SJCRH30 (cell line): Measurements from ENCODE around the gene WDR1. TPM values are rescaled to one million over a fixed set of nuclear protein-coding genes. Genes with fewer than 3 reads are reported as not detected.
"Not testable (repeated sequence)": the region's sequence is repeated elsewhere in the genome, so short reads cannot be mapped to it uniquely, and the experiment has no call there.

Source experiments
- DNase-seq, 2 experiments: peaks; one replicate each; pipeline ENCODE4 v3.0.0-alpha.2; 2015 to 2020
- H3K27ac ChIP-seq: fragments of 250-450 bp; sonication (Bioruptor Pico); 2 replicates; pipeline ENCODE4 v1.5.1; 2020; ENCODE audit warnings: mild to moderate bottlenecking, moderate library complexity
- H3K27me3 ChIP-seq: fragments of 250-450 bp; sonication (Bioruptor Pico); 2 replicates; pipeline ENCODE4 v1.5.1; 2020; ENCODE audit warnings: mild to moderate bottlenecking, moderate library complexity
- H3K36me3 ChIP-seq: fragments of 250-450 bp; sonication (Bioruptor Pico); 2 replicates; pipeline ENCODE4 v1.5.1; 2020; ENCODE audit warnings: mild to moderate bottlenecking, moderate library complexity
- H3K4me1 ChIP-seq: fragments of 250-450 bp; sonication (Bioruptor Pico); 2 replicates; pipeline ENCODE4 v1.5.1; 2020; ENCODE audit warnings: mild to moderate bottlenecking, moderate library complexity
- H3K4me3 ChIP-seq: fragments of 250-450 bp; sonication (Bioruptor Pico); 2 replicates; pipeline ENCODE4 v1.5.1; 2020; ENCODE audit warnings: mild to moderate bottlenecking, moderate library complexity
- H3K9me3 ChIP-seq: fragments of 250-450 bp; sonication (Bioruptor Pico); replicated peaks from 2 replicates; pipeline ENCODE4 v1.5.1; 2020; ENCODE audit warnings: mild to moderate bottlenecking, moderate library complexity
- total RNA-seq: library from RNA; depleted of rRNA; stranded (reverse); fragments of >200 nt; shearing (Covaris generic); gene quantifications from 2 replicates; pipeline ENCODE4 v1.2.3, GENCODE V29; 2014

The WDR1 gene
- total RNA-seq, 1 experiment from 2014 or later: 95.1 TPM

DNA sequence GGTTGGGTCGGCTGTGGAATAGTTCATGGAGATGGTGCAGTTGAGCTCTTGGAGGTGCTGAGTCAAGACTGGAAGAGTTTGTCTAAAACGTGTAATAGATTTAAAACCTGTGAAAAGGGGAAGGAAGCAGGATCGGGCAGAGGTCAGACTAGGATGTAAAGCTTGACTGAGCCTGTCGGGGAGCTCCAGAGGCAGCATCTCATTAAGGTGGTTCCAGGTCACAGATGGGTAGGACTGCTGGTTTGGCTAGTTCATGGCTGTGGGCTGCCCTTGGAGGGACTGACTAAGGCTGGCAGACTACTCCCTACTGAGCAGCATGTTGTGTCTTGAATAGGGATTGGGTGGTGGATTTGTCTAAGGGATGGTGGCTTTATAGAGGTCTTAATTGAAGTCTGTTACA, 28.4 kb upstream of the WDR1 start:
- H3K27ac ChIP-seq: no peak overlapping the region
- H3K27me3 ChIP-seq: peaks cover 4% of the 10 kb centered on the region
- DNase-seq: no peak
- no peaks in the 10 kb centered on the region for H3K9me3 ChIP-seq
- H3K4me1 ChIP-seq: no peaks in the 10 kb centered on the region
- no peaks in the 10 kb centered on the region for H3K36me3 ChIP-seq
- H3K4me3 ChIP-seq: no peak overlapping the region

DNA sequence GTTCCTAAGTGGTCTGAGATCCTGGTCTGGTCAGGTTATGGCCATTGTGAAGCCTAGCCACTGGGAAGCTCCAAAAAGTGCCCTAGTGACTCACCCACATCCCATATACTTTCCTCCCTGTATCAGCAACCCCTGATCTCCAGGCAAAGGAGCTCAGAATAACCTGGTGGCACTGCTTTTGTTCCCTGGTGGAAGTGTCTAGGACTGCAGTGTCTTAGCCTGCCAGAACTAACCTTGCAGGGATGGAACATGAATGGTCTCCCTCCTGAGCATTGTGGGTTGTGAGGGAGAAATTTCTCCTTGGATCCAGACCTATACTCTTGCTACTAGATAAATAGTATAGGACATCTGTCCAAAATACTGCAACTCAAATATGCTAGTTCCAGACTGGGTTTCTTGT, 27.9 kb upstream of the WDR1 start:
- H3K4me1 ChIP-seq: no peaks in the 10 kb centered on the region
- peaks cover 2% of the 10 kb centered on the region for H3K27me3 ChIP-seq
- no peak for DNase-seq
- H3K4me3 ChIP-seq: no peak overlapping the region
- no peaks in the 10 kb centered on the region for H3K36me3 ChIP-seq
- H3K9me3 ChIP-seq: no peaks in the 10 kb centered on the region
- H3K27ac ChIP-seq: no peak overlapping the region

DNA sequence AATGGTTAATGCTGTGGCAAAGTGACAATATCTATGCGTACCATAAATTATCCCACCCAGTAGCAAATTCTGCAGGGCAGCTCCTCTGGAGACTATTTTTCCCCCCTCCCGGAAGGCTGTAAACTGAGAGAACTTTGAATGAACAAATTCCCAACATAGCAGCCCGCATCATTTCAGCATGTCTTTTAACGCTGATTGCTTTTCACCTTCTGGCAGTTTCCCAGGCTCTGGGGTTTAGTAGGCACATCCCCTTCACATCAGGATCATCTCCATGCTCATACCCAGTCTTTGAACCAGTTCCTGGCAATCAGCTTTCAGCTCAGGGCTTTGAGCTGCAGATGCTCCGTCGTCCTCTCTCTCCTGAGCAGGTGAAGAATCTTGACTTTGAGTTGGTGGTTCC, 26.6 kb upstream of the WDR1 start:
- DNase-seq: no peak
- H3K4me3 ChIP-seq: no peak overlapping the region
- H3K27ac ChIP-seq: no peak overlapping the region
- no peaks in the 10 kb centered on the region for H3K4me1 ChIP-seq
- H3K27me3 ChIP-seq: no peaks in the 10 kb centered on the region; the same call in none of the 2 replicates
- no peaks in the 10 kb centered on the region for H3K9me3 ChIP-seq
- H3K36me3 ChIP-seq: no peaks in the 10 kb centered on the region

DNA sequence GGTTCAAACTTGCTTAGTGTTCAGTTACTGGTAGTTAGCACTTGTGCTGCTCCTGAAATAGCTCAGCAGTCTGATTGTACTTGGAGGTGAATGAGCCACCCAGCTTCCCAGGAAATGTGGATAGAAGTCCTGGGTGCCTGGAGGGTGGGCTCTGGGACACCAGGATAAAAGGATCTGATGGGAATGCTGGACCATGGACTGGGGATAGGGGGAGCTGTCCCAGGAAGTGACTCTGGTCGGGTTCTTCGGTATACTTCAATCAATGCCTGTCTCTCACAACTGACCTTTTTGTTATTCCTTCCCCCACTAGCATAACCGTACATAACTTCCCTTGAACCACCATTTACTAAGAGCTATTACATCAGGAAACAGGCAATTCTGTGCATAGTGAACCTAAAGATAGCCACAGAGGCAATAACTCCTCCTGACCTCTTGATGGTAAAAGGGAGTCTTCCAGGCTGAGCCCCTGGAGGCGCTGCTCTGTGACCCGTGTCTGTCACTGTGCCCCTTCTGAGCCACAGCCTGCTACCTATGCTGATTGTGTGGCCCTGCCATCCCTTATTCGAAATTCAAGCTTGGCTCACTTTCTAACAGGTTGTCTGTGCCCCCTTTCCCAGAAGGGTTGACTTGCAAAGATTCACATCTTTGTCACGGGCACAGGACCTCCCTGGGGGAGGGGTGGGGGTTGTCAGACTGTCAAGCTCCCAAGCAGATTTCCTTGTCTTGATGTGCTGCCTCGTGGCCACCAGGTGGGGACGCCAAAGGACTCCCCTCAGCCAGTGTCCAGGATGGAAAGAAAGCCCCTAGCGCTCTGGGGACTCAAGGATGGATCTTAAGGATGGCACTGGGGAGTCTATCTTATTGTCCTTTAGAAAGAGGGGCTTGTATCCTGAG, 24.5 kb upstream of the WDR1 start:
- Histone ChIP-seq H3K36me3 (no peaks in the 10 kb centered on the region), H3K27me3 (no peaks in the 10 kb centered on the region; the same call in 1 of the 2 replicates), H3K4me1 (no peaks in the 10 kb centered on the region), H3K9me3 (no peaks in the 10 kb centered on the region), H3K27ac (no peak overlapping the region), H3K4me3 (no peak overlapping the region)
- DNase-seq: no peak

DNA sequence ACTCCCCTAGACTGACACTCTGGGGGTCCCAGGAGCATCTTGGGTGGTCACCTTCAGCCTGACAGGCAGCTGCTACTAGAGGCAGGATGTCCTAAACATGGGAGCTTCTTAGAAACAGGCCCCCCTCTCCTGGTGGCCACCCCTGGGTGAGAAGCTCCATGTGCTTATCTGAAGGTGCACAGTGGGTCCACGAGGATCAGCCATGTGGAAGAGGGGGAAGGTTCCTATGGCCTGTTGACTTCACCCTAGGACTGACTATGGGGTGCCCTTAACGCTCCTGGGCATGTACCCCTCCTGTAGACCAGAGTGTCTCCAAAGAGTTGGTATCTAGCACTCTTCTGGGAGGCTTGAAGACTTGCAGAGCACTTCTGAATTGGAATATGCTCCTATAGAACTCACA, 22.9 kb upstream of the WDR1 start:
- H3K4me3 ChIP-seq: no peak overlapping the region
- DNase-seq: no peak
- H3K27ac ChIP-seq: no peak overlapping the region
- no peaks in the 10 kb centered on the region; the same call in 1 of the 2 replicates for H3K27me3 ChIP-seq
- no peaks in the 10 kb centered on the region for H3K4me1 ChIP-seq
- H3K36me3 ChIP-seq: no peaks in the 10 kb centered on the region
- no peaks in the 10 kb centered on the region for H3K9me3 ChIP-seq

DNA sequence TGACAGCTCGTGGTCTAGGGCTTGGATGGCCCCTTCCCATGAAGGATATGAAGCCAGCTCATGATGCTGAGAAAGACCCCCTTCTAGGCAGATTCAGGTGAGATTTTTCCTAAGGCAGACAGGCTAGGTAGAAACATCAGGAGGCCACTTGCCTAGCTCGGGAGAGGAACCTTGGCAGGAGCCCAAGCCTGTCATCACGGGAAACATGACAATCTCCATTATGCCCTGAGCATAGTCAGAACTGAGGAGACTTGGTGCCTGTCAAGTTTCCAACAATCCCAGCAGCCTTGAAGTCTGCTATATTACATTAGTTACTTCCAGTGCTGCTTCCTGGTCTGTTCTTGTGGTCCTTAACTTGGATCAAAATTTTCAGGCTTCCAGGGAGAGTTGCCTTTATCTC, 18.7 kb upstream of the WDR1 start:
- H3K27me3 ChIP-seq: no peaks in the 10 kb centered on the region; the same call in 1 of the 2 replicates
- no peaks in the 10 kb centered on the region for H3K9me3 ChIP-seq
- no peak for DNase-seq
- H3K4me1 ChIP-seq: no peaks in the 10 kb centered on the region
- no peak overlapping the region for H3K27ac ChIP-seq
- H3K4me3 ChIP-seq: no peak overlapping the region
- no peaks in the 10 kb centered on the region for H3K36me3 ChIP-seq

DNA sequence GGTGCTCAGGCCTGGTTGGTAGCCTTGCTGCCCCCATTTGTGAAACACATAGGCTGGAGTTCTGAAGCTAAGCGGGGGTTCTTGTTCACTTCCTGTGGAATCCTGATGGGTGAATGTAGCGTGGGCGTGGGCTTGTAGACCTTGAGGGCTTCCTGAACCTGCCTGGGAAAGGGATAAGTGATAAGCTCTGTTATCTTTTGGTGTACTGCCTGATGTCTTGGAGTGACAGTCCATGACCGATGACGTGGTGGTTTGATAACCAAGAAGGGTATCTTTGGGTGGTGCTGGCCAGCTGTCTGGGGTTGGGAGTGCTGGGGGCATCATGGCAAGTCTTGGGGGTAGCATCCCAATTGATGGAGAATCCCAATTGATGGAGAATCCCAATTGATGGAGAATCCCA, 17.5 kb upstream of the WDR1 start:
- H3K36me3 ChIP-seq: no peaks in the 10 kb centered on the region
- no peaks in the 10 kb centered on the region for H3K9me3 ChIP-seq
- no peaks in the 10 kb centered on the region; the same call in 1 of the 2 replicates for H3K27me3 ChIP-seq
- H3K27ac ChIP-seq: no peak overlapping the region
- H3K4me1 ChIP-seq: no peaks in the 10 kb centered on the region
- DNase-seq: no peak
- no peak overlapping the region for H3K4me3 ChIP-seq

DNA sequence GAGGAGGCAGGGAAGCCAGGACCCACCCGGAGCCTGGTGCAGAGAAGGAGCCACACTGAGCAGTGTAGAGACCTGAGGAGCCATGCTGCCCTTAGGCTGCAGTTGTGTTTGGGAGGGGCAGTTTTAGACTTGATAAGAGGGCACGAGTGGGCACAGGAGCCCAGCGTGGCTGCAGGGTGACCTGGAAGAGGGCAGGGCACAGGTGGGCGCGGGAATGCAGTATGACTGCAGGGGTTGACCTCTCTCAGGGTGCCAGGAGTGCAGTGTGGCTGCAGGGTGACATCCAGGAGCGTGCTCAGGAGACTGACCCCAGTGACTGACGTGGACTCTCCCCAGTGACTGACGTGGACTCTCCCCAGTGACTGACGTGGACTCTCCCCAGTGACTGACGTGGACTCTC, 14.6 kb upstream of the WDR1 start:
- no peaks in the 10 kb centered on the region for H3K36me3 ChIP-seq

DNA sequence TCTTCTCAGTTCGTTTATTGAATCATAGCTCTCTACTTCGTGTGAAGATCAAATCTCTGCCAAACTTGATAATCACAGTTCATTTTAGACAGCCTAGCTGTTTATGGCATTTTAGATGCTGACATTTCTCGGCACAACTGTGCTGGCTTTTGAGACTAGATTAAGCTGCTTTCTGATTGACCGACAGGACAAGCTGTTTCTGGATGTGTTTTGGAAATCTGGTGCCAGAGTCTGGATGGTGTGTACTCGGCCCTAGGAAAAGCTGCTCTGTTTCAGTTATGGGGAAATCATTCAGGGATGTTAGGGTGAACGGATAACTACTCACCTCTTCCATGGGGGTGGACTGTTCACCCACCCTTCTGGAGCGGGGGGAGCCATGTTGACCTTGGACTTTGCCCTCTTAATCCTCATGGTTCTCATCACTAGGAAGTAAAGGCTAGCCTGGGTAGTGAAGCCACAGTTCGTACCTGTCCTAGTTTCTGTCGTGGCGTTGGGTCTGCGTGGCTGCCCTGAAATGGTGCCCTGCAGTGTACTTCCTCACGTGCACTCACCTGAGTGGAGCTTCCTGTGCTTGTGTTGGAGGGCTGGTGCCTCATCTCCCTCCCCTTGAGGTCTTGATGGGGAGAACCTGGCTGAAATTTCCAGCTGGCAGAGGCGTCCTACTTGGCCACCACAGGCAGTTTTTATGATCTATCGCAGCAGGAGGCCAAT, 13.7 kb upstream of the WDR1 start:
- Histone ChIP-seq H3K27ac (no peak overlapping the region), H3K9me3 (no peaks in the 10 kb centered on the region), H3K4me3 (no peak overlapping the region), H3K27me3 (peaks cover 7% of the 10 kb centered on the region; the same call in 1 of the 2 replicates), H3K36me3 (no peaks in the 10 kb centered on the region), H3K4me1 (no peaks in the 10 kb centered on the region)
- no peak for DNase-seq

More for the DNA sequence above, 14.6 kb upstream of the WDR1 start:
- H3K4me3 ChIP-seq: no peak overlapping the region
- H3K27me3 ChIP-seq: peaks cover 7% of the 10 kb centered on the region; the same call in 1 of the 2 replicates
- DNase-seq: no peak
- H3K27ac ChIP-seq: no peak overlapping the region
- H3K9me3 ChIP-seq: no peaks in the 10 kb centered on the region
- H3K4me1 ChIP-seq: no peaks in the 10 kb centered on the region

DNA sequence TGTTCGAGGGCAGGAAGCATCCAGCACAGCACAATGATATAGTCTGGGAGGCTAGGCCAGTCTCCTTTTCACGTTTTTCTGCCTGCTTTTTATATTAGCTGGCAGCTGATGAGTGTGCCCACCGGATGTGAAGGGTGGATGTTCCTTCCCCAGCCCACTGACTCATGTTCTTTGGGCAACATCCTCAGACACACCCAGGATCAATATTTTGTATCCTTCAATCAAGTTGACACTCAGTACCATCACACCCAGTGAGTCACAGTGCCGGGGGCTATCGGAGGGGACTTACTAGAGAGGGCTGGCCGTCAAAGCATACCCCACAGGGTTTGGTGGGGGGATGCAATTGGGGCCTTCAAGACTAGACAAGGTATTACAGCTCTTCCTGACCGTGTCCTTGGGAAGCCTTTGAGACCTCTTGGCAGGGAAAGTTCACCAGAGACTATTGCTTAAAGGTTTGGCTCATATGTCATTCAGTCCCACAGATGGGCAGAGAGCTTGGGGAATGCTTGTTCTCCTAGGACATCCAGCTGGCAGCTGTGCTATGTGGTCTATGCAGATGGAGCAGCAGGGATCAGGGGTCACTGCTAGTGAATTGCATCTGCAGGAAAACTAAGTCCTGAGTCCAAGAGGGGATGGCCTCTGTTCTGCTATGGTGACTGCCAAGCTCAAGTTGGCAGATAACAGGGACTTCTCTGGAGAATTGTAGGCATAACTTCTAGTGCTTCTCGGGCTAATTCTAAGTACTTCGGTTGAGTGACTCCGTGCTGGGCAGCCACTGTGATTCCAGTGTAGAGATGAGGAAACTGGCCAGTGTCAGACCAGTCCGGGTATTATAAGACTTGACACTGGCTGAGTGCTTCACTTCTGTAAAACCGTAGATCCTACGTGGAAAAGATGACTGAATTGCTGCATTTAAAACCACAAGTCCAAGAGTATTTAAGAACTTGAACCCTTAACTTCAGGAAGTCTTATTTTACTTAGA, 12.9 kb upstream of the WDR1 start:
- Histone ChIP-seq H3K4me3 (no peak overlapping the region), H3K9me3 (no peaks in the 10 kb centered on the region), H3K4me1 (no peaks in the 10 kb centered on the region), H3K27ac (no peak overlapping the region), H3K36me3 (no peaks in the 10 kb centered on the region), H3K27me3 (peaks cover 7% of the 10 kb centered on the region; the same call in 1 of the 2 replicates)
- no peak for DNase-seq

DNA sequence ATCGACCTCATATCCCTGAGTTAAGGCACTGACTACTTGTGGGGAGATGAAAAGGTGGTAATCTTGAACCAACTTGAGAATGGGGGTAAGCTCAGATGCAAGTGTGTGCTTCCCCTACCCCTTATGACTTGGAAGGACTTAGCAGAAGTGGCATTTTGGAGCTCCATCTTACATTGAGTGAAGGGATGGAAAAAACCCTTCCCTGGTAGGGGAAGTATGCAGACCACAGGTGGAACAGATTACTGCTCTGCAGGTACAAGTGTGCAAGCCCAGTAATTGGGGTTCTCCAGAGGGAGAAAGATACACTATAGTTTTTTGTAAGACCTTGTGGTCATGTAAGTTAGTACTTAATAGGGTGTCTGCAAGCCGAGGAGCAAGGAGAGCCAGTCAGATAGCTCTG, 12.2 kb upstream of the WDR1 start:
- Histone ChIP-seq H3K9me3 (no peaks in the 10 kb centered on the region), H3K27me3 (peaks cover 7% of the 10 kb centered on the region; the same call in 1 of the 2 replicates), H3K36me3 (no peaks in the 10 kb centered on the region), H3K4me1 (peaks cover 5% of the 10 kb centered on the region), H3K27ac (no peak overlapping the region), H3K4me3 (no peak overlapping the region)
- no peak for DNase-seq

DNA sequence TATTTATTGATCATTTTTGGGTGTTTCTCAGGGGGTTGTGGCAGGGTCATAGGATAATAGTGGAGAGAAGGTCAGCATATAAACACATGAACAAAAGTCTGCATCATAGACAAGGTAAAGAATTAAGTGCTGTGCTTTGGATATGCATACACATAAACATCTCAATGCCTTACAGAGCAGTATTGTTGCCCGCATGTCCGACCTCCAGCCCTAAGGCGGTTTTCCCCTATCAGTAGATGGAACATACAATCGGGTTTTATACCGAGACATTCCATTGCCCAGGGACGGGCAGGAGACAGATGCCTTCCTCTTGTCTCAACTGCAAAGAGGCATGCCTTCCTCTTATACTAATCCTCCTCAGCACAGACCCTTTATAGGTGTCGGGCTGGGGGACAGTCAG, 10.9 kb upstream of the WDR1 start:
- peaks cover 14% of the 10 kb centered on the region for H3K4me1 ChIP-seq
- not testable (repeated sequence) for H3K4me3 ChIP-seq, H3K9me3 ChIP-seq, DNase-seq, H3K27ac ChIP-seq, H3K27me3 ChIP-seq, H3K36me3 ChIP-seq

DNA sequence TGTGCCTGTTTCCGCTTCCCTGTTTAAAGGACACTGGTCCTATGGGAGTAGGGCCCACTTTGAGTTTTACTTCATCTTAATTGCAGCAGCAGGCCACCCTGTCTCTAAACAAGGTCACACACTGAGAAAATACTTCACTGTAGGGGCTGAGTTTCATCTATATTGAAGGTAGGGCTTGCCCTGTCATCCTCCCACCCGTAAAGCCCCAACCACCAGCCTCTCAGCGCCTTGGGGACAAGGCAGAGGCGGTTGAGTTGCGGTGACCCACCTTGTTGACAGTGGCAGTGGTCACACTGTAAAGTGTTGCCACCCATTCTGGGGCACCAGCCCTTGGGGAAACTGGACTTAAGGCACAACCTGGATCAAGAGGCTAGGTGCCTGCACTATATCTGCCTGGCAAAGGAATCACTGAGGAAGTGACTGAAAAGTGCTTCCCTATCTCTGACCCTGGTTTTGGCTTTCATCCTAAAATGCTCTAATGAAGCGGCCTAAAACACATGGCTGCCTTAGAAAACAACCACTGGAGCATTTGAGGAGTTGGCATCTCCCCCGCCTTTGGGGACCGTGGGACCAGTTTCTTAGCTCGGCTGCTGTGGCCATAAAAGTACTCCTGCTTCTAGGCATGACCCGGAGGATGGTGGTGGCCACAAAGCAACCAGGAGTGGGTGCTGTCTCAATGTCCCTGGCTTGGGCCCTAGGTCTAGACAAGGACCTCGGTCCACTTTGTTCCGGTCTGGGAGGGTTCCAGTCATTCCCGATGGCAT, 7.8 kb upstream of the WDR1 start:
- Histone ChIP-seq H3K9me3 (no peaks in the 10 kb centered on the region), H3K27ac (no peak overlapping the region), H3K36me3 (no peaks in the 10 kb centered on the region), H3K27me3 (peaks cover 7% of the 10 kb centered on the region; the same call in 1 of the 2 replicates), H3K4me3 (no peak overlapping the region), H3K4me1 (peaks cover 14% of the 10 kb centered on the region)
- DNase-seq: no peak
